ENCODE results near the gene RFFL. TPM values are rescaled to one million over a fixed set of nuclear protein-coding genes. Genes with fewer than 3 reads are reported as not detected.

The RFFL gene
- total and polyA plus RNA-seq, 3 donors from 2014 or later, result 42.0 to 68.6 (median 46.3) TPM

DNA sequence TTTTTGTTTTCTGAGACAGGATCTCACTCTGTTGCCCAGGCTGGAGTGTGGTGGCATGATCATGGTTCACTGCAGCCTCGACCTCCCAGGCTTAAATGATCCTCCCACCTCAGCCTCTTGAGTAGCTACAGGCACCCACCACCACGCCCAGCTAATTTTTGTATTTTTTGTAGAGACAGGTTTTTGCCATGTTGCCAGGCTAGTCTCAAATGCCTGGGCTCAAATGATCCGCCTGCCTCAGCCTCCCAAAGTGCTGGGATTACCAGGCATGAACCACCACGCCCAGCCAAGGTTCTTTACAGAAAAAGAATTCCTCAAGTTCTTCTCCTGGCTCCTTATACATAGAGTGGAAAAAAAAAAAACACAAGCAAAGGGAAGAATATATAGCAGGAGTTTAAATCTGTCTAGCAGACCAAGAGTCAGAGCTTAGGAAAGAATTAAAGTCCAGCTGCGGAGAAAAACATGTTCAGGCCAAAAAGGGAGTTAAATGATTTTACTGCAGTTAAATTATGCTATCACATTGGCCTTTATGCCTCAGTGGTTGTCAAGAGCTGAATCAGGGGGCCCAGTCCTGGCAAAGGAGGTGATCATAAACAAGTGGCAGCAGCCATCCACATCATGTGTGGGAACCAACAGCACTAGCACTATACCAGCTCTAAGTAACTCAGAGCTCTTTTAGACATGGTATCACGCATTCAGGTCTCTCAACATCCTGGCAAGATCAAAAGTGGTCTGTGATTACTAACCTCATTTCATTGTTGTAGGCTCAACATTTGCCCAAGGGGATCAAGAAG, 43.9 kb downstream of the RFFL start:
- Histone ChIP-seq H3K36me3 (ENCODE audit: low read depth, missing control alignments) (no peaks in the 10 kb centered on the region), H3K27ac (no peak overlapping the region), H3K27me3 (no peaks in the 10 kb centered on the region), H3K4me1 (no peaks in the 10 kb centered on the region), H3K9me3 (no peaks in the 10 kb centered on the region), H3K4me3 (no peak overlapping the region)
- WGBS, 2 donors, result 96 to 97% methylated on average over 6 of the region's 6 CpGs
- TF ChIP-seq, protein P1, sequence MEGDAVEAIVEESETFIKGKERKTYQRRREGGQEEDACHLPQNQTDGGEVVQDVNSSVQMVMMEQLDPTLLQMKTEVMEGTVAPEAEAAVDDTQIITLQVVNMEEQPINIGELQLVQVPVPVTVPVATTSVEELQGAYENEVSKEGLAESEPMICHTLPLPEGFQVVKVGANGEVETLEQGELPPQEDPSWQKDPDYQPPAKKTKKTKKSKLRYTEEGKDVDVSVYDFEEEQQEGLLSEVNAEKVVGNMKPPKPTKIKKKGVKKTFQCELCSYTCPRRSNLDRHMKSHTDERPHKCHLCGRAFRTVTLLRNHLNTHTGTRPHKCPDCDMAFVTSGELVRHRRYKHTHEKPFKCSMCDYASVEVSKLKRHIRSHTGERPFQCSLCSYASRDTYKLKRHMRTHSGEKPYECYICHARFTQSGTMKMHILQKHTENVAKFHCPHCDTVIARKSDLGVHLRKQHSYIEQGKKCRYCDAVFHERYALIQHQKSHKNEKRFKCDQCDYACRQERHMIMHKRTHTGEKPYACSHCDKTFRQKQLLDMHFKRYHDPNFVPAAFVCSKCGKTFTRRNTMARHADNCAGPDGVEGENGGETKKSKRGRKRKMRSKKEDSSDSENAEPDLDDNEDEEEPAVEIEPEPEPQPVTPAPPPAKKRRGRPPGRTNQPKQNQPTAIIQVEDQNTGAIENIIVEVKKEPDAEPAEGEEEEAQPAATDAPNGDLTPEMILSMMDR (IDR thresholded peaks at IDR 0.05), result no peak
- no peak for TF ChIP-seq POLR2A (IDR thresholded peaks at IDR 0.05)
- no peak for DNase-seq
- intact Hi-C loops (cut with DNase I; ENCODE audit: low total_unique reads), result no loop called here

DNA sequence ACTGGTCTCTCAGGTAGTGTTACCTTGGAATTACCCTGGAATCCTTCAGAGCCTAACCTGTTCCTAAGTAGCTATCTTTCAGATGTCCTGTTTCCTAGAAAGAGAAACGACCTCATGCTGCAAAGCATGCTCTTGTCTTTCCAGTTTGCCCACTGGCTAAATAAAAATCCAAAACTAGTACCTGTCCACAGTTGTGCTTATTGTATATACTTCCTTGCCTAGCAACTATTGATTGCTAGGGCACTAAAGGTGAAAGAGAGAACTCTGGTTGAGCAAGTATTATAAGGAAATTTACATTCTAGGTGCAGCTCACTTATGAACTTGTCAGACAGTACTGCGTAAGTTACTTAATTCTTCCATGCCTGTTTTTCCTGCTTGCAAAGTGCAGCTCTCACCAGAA, 44.7 kb downstream of the RFFL start:
- Histone ChIP-seq H3K4me1 (no peaks in the 10 kb centered on the region), H3K27me3 (no peaks in the 10 kb centered on the region), H3K9me3 (no peaks in the 10 kb centered on the region), H3K4me3 (no peak overlapping the region), H3K27ac (no peak overlapping the region), H3K36me3 (ENCODE audit: low read depth, missing control alignments) (no peaks in the 10 kb centered on the region)
- DNase-seq, result no peak
- WGBS, 2 donors, result 95 to 97% methylated on average over 2 of the region's 2 CpGs
- TF ChIP-seq POLR2A (IDR thresholded peaks at IDR 0.05), result no peak
- TF ChIP-seq, protein P1 (IDR thresholded peaks at IDR 0.05), result no peak
- intact Hi-C loops (cut with DNase I; ENCODE audit: low total_unique reads), result no loop called here

GRCh38 chr17:35017021-35017420, 46.5 kb downstream of the RFFL start:
- DNase-seq, result no peak
- Histone ChIP-seq H3K27ac (no peak overlapping the region), H3K4me1 (no peaks in the 10 kb centered on the region), H3K36me3 (ENCODE audit: low read depth, missing control alignments) (no peaks in the 10 kb centered on the region), H3K9me3 (no peaks in the 10 kb centered on the region), H3K4me3 (no peak overlapping the region), H3K27me3 (no peaks in the 10 kb centered on the region)
- intact Hi-C loops (cut with DNase I; ENCODE audit: low total_unique reads), result no loop called here
- WGBS, 2 donors, result 95 to 100% methylated on average over 4 of the region's 4 CpGs
- TF ChIP-seq, protein P1 (IDR thresholded peaks at IDR 0.05), result no peak
- no peak for TF ChIP-seq POLR2A (IDR thresholded peaks at IDR 0.05)

DNA sequence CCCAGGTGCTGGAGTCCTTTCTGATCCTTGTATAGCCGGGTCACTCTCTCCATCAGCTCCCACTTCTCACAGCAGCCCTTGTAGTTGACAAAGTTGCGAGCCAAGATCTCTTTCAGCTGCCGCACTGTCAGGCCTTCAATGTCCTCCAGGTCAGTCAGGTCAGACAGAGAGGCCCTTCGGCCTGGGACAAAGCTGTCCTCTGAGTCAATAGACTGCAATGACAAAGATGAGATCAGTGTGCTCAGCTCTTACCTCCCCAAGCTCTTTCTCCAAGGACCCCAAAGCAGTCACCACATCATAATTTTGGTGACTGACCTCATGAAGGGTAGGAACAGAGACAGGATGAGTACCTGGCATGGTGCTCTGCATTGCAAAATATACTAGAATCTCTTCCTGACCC, 47.1 kb downstream of the RFFL start:
- no peak for TF ChIP-seq POLR2A (IDR thresholded peaks at IDR 0.05)
- TF ChIP-seq, protein P1 (IDR thresholded peaks at IDR 0.05), result no peak
- no peaks in the 10 kb centered on the region for H3K27me3 ChIP-seq
- 84 to 92% methylated on average over 3 to 4 of the region's 4 CpGs for WGBS, 2 donors
- no peaks in the 10 kb centered on the region for H3K36me3 ChIP-seq (ENCODE audit: low read depth, missing control alignments)
- no peak for DNase-seq
- H3K9me3 ChIP-seq, result no peaks in the 10 kb centered on the region
- H3K4me1 ChIP-seq, result no peaks in the 10 kb centered on the region
- intact Hi-C loops (cut with DNase I; ENCODE audit: low total_unique reads), result no loop called here
- no peak overlapping the region for H3K4me3 ChIP-seq
- H3K27ac ChIP-seq, result no peak overlapping the region
